GM18505 (cell line): ENCODE measurements around the gene ADCY9.
"Not testable (repeated sequence)": the region's sequence is repeated elsewhere in the genome, so short reads cannot be mapped to it uniquely, and the experiment has no call there.

Source experiments
- ATAC-seq: cut with Tn5 transposase; IDR thresholded peaks from one replicate; pipeline ENCODE4 v1.9.1; 2021; ENCODE audit not compliant: unreplicated experiment
- POLR2A ChIP-seq: IDR thresholded peaks from 4 replicates; pipeline ENCODE4 v1.6.1; 2011; ENCODE audit warnings: borderline replicate concordance; ENCODE audit not compliant: insufficient read depth, insufficient read length; ENCODE audit errors: extremely low read depth

ADCY9 gene

DNA sequence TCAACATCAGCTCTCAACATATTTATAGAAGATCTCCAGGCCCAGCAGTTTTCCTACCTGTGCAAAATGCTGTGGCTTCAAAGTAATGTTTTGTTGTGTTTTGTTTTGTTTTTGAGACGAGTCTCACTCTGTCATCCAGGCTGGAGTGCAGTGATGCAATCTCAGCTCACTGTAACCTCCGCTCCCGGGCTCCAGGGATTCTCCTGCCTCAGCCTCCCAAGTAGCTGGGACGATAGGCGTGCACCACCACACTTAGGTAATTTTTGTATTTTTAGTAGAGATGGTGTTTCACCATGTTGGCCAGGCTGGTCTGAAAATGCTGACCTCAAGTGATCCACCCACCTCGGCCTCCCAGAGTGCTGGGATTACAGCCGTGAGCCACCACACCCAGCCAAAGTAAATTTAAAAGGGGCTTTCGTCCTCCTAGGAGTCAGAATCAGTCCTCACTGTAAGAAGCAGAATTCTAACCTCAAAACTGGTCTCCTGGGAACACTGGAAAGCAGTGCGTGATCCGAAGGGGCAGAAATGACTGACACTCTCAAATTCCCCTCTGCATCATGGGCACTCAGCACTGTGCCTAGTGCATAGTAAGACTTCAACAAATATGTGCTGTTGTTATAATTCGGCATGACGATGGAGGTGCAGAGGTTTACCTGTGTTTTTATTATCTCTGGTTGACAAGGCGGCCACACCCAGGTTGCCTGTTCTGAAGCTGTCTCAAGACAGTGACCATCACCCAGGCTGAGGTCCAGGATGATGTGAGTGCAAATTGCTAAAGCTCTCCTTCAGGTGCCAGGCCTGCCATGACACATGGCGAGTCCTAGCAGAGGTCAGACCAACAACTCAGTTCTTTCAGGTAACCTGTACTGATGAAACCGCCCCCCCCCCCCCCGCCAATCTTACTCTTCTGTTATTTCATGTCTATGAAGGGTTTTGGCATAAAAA lies 59.8 kb downstream of the ADCY9 start:
- ATAC-seq, result no peak
- TF ChIP-seq POLR2A, result no peak

DNA sequence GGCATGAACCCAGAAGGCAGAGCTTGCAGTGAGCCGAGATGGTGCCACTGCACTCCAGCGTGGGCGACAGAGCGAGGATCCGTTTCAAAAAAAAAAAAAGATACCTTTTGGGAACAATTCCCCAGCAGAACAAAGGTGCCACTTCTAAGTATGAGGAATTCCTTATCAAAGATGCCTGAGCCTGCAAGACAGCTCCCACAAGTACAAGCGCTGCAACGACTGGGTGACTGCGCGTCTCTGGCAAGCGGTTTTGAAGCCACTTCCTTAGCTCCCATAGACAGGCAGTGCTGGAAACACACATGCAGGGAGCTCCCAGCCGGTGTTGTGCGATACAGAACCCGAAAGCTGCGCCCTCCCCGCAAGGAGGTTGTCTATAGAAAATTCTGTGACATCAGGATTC lies 60.5 kb downstream of the ADCY9 start:
- no peak for TF ChIP-seq POLR2A
- ATAC-seq, result no peak

DNA sequence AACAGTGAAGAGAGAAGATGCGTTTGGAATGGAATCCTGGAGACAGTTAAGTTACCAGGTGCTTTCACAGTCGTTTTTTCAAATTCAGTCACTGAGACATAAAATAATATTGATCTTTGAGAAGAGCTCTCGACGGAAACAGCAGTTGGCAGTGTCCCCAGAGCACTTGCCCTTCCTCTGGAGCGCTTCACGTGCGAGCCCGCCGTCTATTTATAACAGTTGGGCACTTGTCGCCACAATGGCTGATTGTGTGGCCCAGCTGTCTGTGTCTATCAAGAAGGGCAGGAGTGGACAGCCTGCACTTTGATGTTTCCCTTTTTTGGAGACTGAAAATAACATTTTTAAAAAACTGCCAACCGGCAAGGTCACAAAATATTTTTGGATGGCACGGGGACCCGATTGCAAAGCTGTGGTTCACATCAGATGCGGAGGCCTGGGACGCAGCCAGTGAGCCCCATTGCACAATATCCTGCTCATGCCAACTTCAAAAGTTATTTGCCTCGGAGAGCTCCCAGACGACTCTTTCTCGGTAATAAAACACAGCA lies 62.9 kb downstream of the ADCY9 start:
- no peak for ATAC-seq
- no peak for TF ChIP-seq POLR2A

DNA sequence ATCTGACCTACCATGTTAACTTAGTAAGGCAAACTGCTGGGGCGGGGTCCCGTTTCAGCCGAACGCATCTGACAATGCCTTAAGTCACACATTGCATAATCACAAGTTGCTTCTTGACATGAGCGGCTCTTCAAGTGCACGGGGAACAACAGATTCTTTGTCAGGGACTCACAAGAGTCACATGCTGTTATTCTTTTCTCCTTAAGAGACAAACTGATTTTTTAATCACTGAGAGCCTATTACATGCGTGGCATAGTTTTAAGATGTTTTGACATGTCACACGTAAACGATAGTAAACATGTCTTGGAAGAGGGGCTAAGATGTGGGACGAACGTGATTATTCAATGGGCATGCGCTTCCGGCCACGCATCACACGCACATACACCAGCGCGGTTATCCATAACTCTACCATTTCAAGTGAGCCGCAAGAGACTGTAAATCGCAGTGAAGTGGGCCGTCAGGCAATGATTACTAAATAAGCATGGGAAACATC lies 63.4 kb downstream of the ADCY9 start:
- no peak for ATAC-seq
- TF ChIP-seq POLR2A, result no peak

DNA sequence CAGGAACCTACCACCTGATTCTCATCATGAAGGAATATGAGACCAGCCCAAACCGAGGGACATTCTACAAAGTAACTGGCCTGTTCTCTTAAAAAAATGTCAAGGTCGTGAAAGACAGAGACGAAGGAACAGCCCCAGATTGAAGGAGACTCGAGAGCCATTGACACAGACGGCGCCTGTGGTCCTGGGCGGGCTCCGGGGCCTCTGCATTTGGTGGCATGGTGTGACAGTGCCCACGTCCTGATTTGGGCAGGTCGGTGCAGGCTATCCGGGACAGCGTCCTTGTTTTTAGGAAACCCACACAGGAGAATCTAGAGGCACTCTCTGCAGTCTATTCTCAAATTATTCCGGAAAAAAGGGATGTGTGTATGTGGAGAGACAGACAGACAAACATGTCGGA lies 64.1 kb downstream of the ADCY9 start:
- no peak for TF ChIP-seq POLR2A
- ATAC-seq, result no peak

DNA sequence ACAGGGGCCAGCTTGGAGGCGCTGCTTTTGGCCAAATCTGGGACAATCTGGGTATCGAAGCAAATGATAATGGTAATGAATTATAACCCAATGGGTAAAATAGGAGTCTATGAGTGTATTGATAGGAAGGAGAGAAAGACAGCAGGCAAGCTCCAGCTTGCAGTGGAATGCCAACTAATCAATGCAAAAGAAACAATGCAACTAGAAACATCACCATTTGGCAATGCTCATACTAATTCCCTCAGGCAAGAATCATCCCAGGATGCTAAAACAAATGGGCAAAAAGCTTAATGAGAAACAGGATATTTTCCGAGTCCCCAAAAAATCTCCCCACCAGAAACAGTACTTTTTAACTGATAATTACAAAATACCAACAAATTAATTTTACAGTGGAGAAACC lies 64.7 kb downstream of the ADCY9 start:
- TF ChIP-seq POLR2A, result no peak
- no peak for ATAC-seq

DNA sequence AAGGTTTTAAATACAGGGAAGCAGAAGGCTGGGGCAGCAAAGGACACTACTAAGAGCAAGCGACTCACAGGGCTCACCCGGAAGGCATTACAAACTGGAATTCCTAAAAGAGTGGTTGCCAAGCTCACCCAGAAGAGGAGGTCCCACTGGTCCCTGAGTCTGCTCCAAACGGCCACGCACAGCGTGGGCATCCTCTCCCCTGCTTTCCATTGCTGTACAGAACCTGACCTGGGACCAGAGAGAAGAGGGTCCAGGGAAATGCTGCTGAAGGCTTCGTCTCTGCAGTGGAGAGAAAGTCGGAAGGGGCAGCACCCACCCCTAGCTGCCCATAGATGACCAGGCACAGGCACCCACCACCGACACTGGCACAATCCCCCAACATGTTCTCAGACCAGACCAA lies 67.2 kb downstream of the ADCY9 start:
- no peak for TF ChIP-seq POLR2A

DNA sequence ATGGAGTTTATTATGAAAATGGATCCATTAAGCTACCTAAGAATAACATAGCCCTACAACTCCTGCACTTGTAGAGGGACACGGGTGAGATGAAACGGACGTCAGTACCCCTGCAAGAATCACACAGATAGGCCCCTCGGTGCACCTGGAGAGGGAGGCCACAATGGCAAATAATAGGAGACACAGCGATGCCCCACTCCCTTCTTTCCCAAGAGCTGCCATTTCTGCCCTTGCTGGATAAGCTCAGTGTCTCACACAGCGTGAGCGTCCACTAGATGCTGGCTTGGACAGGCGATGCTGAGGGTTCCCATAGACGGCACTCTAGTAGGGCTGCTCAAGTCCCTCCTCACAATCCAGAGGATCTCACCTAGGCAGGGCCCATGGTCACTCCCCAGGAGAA lies 67.8 kb downstream of the ADCY9 start:
- no peak for TF ChIP-seq POLR2A
- no peak for ATAC-seq

More for the DNA sequence above, 67.2 kb downstream of the ADCY9 start:
- no peak for ATAC-seq

DNA sequence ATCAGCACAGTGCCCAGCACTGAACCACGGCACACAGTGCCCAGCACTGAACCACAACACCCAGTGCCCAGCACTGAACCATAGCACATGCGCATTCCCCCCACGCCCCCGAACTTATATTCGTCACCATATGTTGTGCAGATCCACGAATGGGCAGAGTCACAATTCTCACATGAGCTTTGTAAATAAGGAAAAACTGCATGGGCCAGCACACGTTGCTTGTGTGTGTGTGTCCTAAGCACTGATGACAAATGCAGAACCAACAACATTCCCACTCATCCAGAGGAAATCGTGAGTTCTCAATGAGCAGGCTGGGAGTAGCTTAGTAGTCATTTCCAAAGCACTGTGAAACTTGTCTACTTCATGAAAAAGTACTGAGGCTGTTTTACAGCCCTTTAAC lies 70.0 kb downstream of the ADCY9 start:
- TF ChIP-seq POLR2A, result no peak
- no peak for ATAC-seq

DNA sequence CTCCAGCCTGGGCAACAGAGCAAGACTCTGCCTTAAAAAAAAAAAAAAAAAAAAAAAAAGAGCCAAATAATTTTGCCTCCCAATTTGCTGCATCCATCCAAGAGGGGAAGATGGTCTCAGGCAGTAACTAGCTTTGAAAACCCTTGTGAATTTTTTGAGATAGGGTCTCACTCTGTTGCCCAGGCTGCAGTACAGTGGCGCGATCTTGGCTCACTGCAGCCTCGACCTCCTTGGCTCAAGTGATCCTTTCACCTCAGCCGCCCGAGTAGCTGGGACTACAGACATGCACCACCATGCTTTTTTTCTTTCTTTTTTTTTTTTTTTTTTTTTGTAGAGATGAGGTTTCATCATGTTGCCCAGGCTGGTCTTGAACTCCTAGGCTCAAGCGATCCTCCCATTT lies 70.7 kb downstream of the ADCY9 start:
- ATAC-seq, result not testable (repeated sequence)

DNA sequence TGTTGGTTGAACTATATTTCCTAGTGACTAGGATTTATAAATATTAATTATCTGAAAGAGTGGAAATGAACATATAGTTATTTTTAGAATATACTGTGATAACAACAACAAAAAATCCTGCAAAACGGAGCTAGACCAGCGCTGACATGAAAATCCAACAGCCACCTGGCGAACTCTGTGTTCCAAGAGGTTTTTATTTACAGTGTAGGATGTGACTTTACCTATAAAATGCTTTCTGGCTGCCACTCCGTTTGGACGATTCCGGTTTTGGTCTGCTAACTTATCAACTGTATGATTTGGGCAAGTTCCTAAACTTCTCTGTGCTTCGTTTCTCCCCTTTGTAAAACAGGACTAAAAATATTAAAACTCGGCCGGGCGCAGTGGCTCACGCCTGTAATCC lies 73.7 kb downstream of the ADCY9 start:
- no peak for TF ChIP-seq POLR2A
- no peak for ATAC-seq

DNA sequence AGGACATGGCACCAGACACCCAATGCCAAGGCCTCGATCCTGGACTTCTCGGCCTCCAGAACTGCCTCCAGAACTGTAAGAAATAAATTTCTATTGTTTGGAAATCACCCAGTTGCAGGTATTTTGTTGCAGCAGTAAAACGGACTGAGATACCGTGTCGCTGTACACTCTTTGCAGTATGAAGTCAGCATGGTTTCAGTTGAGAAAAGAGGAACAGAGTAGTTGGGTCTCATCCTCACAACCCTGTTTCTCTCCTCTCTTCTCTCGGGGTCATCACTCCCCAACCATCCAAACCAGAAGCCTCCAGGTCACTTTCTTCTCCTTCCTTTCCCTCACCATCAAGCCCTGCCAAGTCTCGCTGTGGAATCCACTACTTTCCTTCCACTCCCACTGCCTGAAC lies 77.8 kb downstream of the ADCY9 start:
- no peak for TF ChIP-seq POLR2A
- no peak for ATAC-seq

DNA sequence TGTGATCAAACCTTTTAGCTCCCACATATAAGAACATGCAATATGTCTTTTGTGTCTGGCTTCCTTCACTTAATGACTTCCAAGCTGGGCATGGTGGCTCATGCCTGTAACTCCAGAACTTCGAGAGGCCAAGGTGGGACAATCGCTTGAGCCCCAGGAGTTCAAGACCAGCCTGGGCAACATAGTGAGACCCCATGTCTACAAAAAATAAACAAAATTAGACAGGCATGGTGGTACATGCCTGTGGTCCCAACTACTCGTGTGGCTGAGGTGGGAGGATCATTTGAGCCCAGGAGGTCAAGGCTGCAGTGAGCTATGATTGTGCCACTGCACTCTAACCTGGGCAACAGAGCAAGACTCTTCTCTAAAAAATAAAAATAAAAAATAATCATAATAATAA lies 79.3 kb downstream of the ADCY9 start:
- ATAC-seq, result not testable (repeated sequence)

DNA sequence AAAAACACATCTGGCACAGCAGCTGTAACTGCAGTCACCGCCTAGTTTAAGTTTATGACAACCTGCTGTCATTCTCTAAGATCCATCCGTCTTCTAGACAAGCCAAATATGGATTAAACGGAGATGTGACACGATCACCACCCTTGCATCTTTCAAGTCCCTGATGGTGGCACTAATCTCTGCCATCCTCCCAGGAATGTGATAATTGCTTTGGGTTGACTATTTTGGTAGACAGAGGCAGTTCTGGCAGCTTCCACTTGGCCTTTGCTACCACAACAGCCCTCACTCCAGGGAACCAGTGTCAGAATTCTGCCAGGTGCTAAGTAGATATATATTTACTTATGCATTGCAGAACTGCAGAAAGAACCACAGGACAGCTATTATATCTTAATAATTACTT lies 81.3 kb downstream of the ADCY9 start:
- TF ChIP-seq POLR2A, result no peak
- no peak for ATAC-seq
